SK-N-SH treated with all-trans-retinoic acid at 6 μM for 48 hours (cell line): ENCODE data around the gene PRR33.

Experiments
- ATAC-seq: fragments of 200-7000 bp; cut with Tn5 transposase; 3 replicates; pipeline ENCODE4 v1.9.1; 2020; ENCODE audit warnings: mild to moderate bottlenecking, moderate library complexity
- BACH2 ChIP-seq: fragments of 250-450 bp; sonication (Bioruptor Pico); IDR thresholded peaks from 2 replicates; pipeline ENCODE4 v1.9.0; 2021; ENCODE audit warnings: mild to moderate bottlenecking, borderline replicate concordance
- CREB5 ChIP-seq: fragments of 250-450 bp; sonication (Bioruptor Pico); IDR thresholded peaks from 2 replicates; pipeline ENCODE4 v1.5.1; 2020; ENCODE audit warnings: low read depth, mild to moderate bottlenecking, moderate library complexity
- CSDC2 ChIP-seq: fragments of 250-450 bp; sonication (Bioruptor Pico); IDR thresholded peaks from 2 replicates; pipeline ENCODE4 v1.5.0; 2020; ENCODE audit warnings: mild to moderate bottlenecking, moderate library complexity
- GLIS3 ChIP-seq: fragments of 250-450 bp; sonication (Bioruptor Pico); IDR thresholded peaks from 2 replicates; pipeline ENCODE4 v1.5.0; 2020; ENCODE audit warnings: mild to moderate bottlenecking, moderate library complexity
- ISL1 ChIP-seq: fragments of 250-450 bp; sonication (Bioruptor Pico); IDR thresholded peaks from 2 replicates; pipeline ENCODE4 v2.1.2; 2022; ENCODE audit warnings: mild to moderate bottlenecking, moderate library complexity
- OSR1 ChIP-seq: fragments of 250-450 bp; sonication (Bioruptor Pico); IDR thresholded peaks from 2 replicates; pipeline ENCODE4 v1.8.0; 2022; ENCODE audit warnings: moderate library complexity, mild to moderate bottlenecking, inconsistent platforms
- POU6F1 ChIP-seq: fragments of 250-450 bp; sonication (Bioruptor Pico); IDR thresholded peaks from 2 replicates; pipeline ENCODE4 v1.8.0; 2021; ENCODE audit warnings: low read depth, mild to moderate bottlenecking, moderate library complexity, borderline replicate concordance
- PPARA ChIP-seq: fragments of 250-450 bp; sonication (Bioruptor Pico); IDR thresholded peaks from 2 replicates; pipeline ENCODE4 v1.5.0; 2020; ENCODE audit warnings: mild to moderate bottlenecking, borderline replicate concordance
- RARB ChIP-seq: fragments of 250-450 bp; sonication (Bioruptor Pico); IDR thresholded peaks from 2 replicates; pipeline ENCODE4 v1.8.0; 2021; ENCODE audit warnings: mild to moderate bottlenecking, moderate library complexity
- SNAI2 ChIP-seq: fragments of 250-450 bp; sonication (Bioruptor Pico); IDR thresholded peaks from 2 replicates; pipeline ENCODE4 v1.5.0; 2020; ENCODE audit warnings: mild to moderate bottlenecking, moderate library complexity
- TCF4 ChIP-seq: fragments of 250-450 bp; sonication (Bioruptor Pico); IDR thresholded peaks from 2 replicates; pipeline ENCODE4 v1.8.0; 2021; ENCODE audit warnings: mild to moderate bottlenecking, moderate library complexity, borderline replicate concordance
- TOX ChIP-seq: fragments of 250-450 bp; sonication (Bioruptor Pico); IDR thresholded peaks from 2 replicates; pipeline ENCODE4 v1.8.0; 2021; ENCODE audit warnings: mild to moderate bottlenecking, moderate library complexity, borderline replicate concordance
- ZC3H10 ChIP-seq: fragments of 250-450 bp; sonication (Bioruptor Pico); IDR thresholded peaks from 2 replicates; pipeline ENCODE4 v1.5.1; 2021; ENCODE audit warnings: mild to moderate bottlenecking, moderate library complexity
- ZFP3 ChIP-seq: fragments of 250-450 bp; sonication (Bioruptor Pico); IDR thresholded peaks from 2 replicates; pipeline ENCODE4 v1.5.0; 2020; ENCODE audit warnings: mild to moderate bottlenecking, moderate library complexity
- ZFP30 ChIP-seq: fragments of 450-650 bp; formaldehyde crosslinking; IDR thresholded peaks from 2 replicates; pipeline ENCODE4 v1.5.0; 2022; ENCODE audit warnings: mild to moderate bottlenecking, moderate library complexity
- ZNF70 ChIP-seq: fragments of 450-650 bp; formaldehyde crosslinking; IDR thresholded peaks from 2 replicates; pipeline ENCODE4 v1.5.0; 2020; ENCODE audit warnings: mild to moderate bottlenecking, moderate library complexity
- ZNF8 ChIP-seq: fragments of 450-650 bp; formaldehyde crosslinking; IDR thresholded peaks from 2 replicates; pipeline ENCODE4 v1.5.0; 2020; ENCODE audit warnings: mild to moderate bottlenecking, moderate library complexity
- TF ChIP-seq, protein P1 (sequence below): fragments of 250-450 bp; sonication (Bioruptor Pico); IDR thresholded peaks from 2 replicates; pipeline ENCODE4 v1.8.0; 2020; ENCODE audit warnings: mild to moderate bottlenecking, moderate library complexity, borderline replicate concordance
- TF ChIP-seq, protein P2 (sequence below): fragments of 250-450 bp; sonication (Bioruptor Pico); IDR thresholded peaks from 2 replicates; pipeline ENCODE4 v1.5.1; 2021; ENCODE audit warnings: mild to moderate bottlenecking, moderate library complexity

The PRR33 gene

DNA sequence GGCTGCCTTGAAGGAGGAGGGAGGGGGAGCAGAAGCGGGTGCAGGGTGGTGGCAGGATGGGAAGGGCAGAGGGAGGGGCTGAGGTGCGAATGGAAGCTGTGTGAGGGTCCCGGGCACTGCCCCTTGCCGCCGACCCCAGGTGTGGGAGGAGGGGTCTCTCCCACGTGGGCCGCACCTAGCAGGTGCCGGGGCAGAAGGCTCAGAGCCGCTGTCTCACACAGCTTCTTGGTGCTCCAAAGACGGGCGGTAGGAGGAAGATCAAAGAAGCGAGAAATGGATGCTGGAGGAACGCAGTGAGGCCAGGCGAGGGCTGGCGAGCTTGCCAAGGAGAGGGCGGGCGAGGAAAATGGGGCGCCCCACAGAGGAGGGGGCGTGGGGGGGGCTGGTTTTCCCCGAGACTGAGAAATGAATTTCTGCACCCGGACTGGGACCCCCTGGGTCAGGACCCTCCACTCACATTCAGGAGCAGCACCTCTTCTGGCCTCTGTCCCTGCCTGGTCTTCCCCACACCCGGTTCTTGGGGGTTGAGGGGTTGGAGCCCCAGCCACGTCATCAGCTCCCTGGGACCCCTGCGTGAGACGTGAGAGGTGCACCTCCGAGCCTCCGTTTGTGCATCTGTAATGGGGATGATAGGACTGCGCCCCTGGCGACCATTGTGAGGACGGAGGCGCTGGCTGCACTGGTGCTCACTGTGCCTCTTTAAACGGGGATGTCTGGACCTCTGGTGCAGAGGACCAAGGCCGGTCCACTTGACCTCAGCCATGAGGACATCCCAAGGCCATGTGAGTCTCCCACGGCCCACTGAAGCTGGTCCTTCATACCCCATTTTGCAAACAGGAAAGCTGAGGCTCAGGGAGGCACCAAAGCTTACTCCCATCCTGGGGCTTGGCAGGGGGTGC is 22.0 kb downstream of the PRR33 start:
- ATAC-seq = no peak
- TF ChIP-seq POU6F1 (CRISPR knock-in tag) = no peak
- no peak for TF ChIP-seq OSR1 (CRISPR knock-in tag)

GRCh38 chr11:1868636-1869291 is 22.9 kb downstream of the PRR33 start:
- no peak for ATAC-seq
- TF ChIP-seq GLIS3 (CRISPR knock-in tag) (no peak), ZNF8 (CRISPR knock-in tag) (no peak), TOX (CRISPR knock-in tag) (no peak), ISL1 (no peak), SNAI2 (CRISPR knock-in tag) (no peak), ZC3H10 (CRISPR knock-in tag) (no peak), CSDC2 (no peak), CREB5 (CRISPR knock-in tag) (no peak), PPARA (CRISPR knock-in tag) (no peak)
- TF ChIP-seq, protein P1, sequence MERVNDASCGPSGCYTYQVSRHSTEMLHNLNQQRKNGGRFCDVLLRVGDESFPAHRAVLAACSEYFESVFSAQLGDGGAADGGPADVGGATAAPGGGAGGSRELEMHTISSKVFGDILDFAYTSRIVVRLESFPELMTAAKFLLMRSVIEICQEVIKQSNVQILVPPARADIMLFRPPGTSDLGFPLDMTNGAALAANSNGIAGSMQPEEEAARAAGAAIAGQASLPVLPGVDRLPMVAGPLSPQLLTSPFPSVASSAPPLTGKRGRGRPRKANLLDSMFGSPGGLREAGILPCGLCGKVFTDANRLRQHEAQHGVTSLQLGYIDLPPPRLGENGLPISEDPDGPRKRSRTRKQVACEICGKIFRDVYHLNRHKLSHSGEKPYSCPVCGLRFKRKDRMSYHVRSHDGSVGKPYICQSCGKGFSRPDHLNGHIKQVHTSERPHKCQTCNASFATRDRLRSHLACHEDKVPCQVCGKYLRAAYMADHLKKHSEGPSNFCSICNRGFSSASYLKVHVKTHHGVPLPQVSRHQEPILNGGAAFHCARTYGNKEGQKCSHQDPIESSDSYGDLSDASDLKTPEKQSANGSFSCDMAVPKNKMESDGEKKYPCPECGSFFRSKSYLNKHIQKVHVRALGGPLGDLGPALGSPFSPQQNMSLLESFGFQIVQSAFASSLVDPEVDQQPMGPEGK (CRISPR knock-in tag) = no peak

DNA sequence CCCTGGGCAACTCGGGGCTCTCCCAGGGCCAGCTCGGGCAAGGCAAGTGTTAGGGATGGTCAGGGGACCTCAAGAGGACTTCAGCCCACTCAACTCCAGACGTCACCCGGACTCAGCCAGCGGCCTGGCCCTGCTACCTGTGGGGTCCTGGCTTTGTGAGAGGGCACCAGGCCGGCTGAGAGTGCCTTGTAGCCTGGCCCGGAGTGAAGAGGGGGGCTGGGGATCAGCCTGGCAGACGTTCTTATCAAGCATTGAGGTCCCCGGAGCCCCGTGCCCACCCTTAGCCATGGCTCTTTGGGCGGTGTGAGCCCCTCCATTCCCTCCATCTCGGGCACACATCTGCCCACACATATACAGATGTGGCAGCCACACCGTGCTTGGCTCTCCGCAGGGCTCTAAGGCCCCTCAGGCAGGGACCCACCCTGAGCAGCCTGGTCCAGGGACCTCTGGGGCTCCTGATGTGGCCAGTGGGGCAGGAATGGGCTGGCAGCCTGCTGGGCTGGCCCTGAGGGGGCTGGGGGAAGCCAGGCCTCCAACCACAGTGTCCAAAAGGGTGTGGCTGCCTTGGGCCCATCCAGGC is 23.5 kb downstream of the PRR33 start:
- ATAC-seq = no peak
- TF ChIP-seq ZNF8 (CRISPR knock-in tag) = no peak
- TF ChIP-seq TCF4 = no peak
- TF ChIP-seq ZNF70 (CRISPR knock-in tag) = no peak
- TF ChIP-seq OSR1 (CRISPR knock-in tag) = no peak
- TF ChIP-seq, protein P1 (CRISPR knock-in tag) = no peak
- no peak for TF ChIP-seq GLIS3 (CRISPR knock-in tag)
- no peak for TF ChIP-seq PPARA (CRISPR knock-in tag)
- no peak for TF ChIP-seq ZC3H10 (CRISPR knock-in tag)
- TF ChIP-seq ZFP3 (CRISPR knock-in tag) = no peak
- TF ChIP-seq ZFP30 (CRISPR knock-in tag) = no peak
- TF ChIP-seq BACH2 = no peak
- TF ChIP-seq SNAI2 (CRISPR knock-in tag) = no peak
- TF ChIP-seq, protein P2, sequence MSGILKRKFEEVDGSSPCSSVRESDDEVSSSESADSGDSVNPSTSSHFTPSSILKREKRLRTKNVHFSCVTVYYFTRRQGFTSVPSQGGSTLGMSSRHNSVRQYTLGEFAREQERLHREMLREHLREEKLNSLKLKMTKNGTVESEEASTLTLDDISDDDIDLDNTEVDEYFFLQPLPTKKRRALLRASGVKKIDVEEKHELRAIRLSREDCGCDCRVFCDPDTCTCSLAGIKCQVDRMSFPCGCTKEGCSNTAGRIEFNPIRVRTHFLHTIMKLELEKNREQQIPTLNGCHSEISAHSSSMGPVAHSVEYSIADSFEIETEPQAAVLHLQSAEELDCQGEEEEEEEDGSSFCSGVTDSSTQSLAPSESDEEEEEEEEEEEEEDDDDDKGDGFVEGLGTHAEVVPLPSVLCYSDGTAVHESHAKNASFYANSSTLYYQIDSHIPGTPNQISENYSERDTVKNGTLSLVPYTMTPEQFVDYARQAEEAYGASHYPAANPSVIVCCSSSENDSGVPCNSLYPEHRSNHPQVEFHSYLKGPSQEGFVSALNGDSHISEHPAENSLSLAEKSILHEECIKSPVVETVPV (CRISPR knock-in tag) = no peak
- no peak for TF ChIP-seq CSDC2
- no peak for TF ChIP-seq ISL1
- no peak for TF ChIP-seq RARB (CRISPR knock-in tag)
